B cell (primary cell): Measurements from ENCODE around the gene TAS2R8.
"Not testable (repeated sequence)": the region's sequence is repeated elsewhere in the genome, so short reads cannot be mapped to it uniquely, and the experiment has no call there.

ENCODE experiments used
- EZH2 ChIP-seq: IDR thresholded peaks from 2 replicates; pipeline ENCODE4 v1.6.1; 2012; ENCODE audit warnings: borderline replicate concordance, low read depth, mild to moderate bottlenecking, moderate library complexity, low read length; ENCODE audit not compliant: insufficient read depth, poor library complexity, severe bottlenecking
- TF ChIP-seq, protein P1 (sequence below): fragments of 200-600 bp; IDR thresholded peaks from one replicate; pipeline ENCODE4 v1.8.0; 2022; ENCODE audit warnings: antibody characterized with exemption, mild to moderate bottlenecking

DNA sequence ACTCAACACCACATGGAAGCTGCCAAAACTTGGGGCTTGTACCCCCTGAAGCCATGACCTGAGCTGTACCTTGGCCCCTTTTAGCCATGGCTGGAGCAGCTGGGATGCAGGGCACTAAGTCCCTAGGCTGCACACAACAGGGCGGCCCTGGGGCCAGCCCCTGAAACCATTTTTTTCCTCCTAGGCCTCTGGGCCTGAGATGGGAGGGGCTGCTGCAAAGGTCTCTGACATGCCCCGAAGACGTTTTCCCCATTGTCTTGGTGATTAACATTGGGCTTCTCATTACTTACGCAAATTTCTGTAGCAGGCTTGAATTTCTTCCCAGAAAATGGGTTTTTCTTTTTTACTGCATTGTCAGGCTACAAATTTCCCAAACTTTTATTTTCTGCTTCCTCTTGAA lies 15.3 kb downstream of the TAS2R8 start:
- not testable (repeated sequence) for TF ChIP-seq EZH2
- TF ChIP-seq, protein P1, sequence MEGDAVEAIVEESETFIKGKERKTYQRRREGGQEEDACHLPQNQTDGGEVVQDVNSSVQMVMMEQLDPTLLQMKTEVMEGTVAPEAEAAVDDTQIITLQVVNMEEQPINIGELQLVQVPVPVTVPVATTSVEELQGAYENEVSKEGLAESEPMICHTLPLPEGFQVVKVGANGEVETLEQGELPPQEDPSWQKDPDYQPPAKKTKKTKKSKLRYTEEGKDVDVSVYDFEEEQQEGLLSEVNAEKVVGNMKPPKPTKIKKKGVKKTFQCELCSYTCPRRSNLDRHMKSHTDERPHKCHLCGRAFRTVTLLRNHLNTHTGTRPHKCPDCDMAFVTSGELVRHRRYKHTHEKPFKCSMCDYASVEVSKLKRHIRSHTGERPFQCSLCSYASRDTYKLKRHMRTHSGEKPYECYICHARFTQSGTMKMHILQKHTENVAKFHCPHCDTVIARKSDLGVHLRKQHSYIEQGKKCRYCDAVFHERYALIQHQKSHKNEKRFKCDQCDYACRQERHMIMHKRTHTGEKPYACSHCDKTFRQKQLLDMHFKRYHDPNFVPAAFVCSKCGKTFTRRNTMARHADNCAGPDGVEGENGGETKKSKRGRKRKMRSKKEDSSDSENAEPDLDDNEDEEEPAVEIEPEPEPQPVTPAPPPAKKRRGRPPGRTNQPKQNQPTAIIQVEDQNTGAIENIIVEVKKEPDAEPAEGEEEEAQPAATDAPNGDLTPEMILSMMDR: not testable (repeated sequence)
